Rectal smooth muscle tissue (tissue), 1 donor: ENCODE measurements around the gene EDDM3A.

ENCODE experiments used
- H3K27ac ChIP-seq: one replicate; pipeline ENCODE4 v1.7.0; 2013; ENCODE audit warnings: low read depth, low read length, inconsistent platforms
- H3K27me3 ChIP-seq: one replicate; pipeline ENCODE4 v1.7.0; 2013; ENCODE audit warnings: low read length; ENCODE audit not compliant: control insufficient read depth, insufficient read depth
- H3K36me3 ChIP-seq: one replicate; pipeline ENCODE4 v1.7.0; 2013; ENCODE audit warnings: low read length; ENCODE audit not compliant: control insufficient read depth, insufficient read depth
- H3K4me1 ChIP-seq: one replicate; pipeline ENCODE4 v1.7.0; 2013; ENCODE audit warnings: low read length; ENCODE audit not compliant: control insufficient read depth, insufficient read depth
- H3K4me3 ChIP-seq: one replicate; pipeline ENCODE4 v1.7.0; 2013; ENCODE audit warnings: low read length
- H3K9ac ChIP-seq: one replicate; pipeline ENCODE4 v1.7.0; 2013; ENCODE audit warnings: low read length

Gene EDDM3A

DNA sequence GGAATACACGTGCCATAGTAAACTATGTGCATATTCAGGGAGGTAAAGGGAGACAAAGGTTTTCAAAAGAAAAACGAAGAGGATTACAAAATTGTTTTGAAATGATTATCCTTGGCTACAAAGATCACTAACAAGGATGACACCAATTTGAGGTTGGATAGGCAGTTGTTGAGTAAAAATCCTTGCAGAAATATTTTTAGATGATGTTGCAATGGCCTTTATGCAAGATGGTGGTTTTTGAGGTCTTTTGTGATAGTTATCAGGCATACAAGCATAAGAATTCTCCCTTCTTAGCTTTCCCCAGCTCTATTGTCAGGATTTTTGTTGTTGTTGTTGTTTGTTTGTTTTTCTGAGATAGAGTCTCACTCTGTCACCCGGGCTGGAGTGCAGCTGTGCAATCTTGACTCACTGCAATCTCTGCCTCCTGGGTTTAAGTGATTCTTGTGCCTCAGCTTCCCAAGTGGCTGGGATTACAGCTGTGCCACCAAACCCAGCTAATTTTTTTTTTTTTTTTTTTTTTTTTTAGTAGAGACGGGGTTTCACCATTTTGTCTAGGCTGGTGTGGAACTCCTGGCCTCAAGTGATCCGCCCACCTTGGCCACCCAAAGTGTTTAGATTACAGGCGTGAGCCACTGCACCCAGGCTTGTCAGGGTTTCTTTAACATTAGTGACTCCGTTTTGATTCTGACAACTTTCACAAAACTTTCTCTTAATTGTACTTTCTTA lies 49.1 kb downstream of the EDDM3A start:
- Histone ChIP-seq H3K36me3 (no peaks in the 10 kb centered on the region), H3K27ac (no peak overlapping the region), H3K4me3 (no peak overlapping the region), H3K27me3 (no peaks in the 10 kb centered on the region), H3K4me1 (peaks cover 3% of the 10 kb centered on the region), H3K9ac (no peak overlapping the region)

DNA sequence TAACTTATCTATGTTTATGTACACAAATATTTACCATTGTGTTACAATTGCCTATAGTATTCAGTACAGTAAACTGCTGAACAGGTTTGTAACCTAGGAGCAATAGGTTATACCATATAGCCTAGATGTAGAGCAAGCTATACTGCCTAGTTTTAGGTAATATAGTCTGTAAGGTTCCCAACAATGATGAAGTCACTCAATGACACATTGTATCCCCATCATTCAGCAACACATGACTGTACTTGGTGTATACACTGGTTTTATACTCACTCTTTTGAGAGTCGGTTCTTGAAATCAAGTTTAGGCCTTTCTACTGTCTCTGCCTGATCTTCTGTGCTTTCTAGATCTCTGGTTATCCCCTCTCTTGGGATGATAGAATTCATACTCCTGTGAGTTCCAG lies 51.5 kb downstream of the EDDM3A start:
- Histone ChIP-seq H3K4me1 (peaks cover 5% of the 10 kb centered on the region), H3K27me3 (no peaks in the 10 kb centered on the region), H3K36me3 (no peaks in the 10 kb centered on the region), H3K9ac (no peak overlapping the region), H3K4me3 (no peak overlapping the region), H3K27ac (no peak overlapping the region)
